ENCODE results near the gene FXR2. TPM values are rescaled to one million over a fixed set of nuclear protein-coding genes. Genes with fewer than 3 reads are reported as not detected.
"Not testable (repeated sequence)": the region's sequence is repeated elsewhere in the genome, so short reads cannot be mapped to it uniquely, and the experiment has no call there.

Gene FXR2
- polyA plus RNA-seq, 1 experiment, result 24.6 TPM

DNA sequence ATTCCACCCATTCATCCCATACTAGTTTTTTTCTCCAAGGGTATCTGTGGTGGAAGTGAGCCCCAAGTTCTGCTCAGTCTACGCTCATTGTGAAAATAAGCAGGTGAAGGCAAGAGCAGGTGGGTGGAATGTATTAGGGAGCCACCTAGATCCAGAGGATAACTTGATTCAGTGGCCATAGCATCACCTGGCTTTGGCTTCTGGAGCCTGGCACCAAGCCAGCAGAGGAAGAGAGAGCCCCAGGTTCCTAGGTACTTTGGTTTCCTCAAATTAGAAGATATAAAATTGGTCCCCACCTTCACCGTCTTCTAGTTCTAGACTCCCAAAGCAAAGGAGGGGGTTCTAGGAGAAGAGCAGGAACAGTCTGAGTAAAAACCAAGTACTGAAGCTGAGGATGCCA is 4.1 kb downstream of the FXR2 start:
- CTCF ChIA-PET, result interaction anchor here (4.1 to 5.2 kb wide), 2 partner anchors 21 to 77 kb away, joined by 20 to 26 read pairs; partner anchors contain the start of genes SOX15, TP53 and WRAP53
- no peaks in the 10 kb centered on the region; the same call in 1 of the 2 replicates for H3K9me3 ChIP-seq (ENCODE audit: control insufficient read depth, insufficient read depth, low read length)
- TF ChIP-seq, protein P1, sequence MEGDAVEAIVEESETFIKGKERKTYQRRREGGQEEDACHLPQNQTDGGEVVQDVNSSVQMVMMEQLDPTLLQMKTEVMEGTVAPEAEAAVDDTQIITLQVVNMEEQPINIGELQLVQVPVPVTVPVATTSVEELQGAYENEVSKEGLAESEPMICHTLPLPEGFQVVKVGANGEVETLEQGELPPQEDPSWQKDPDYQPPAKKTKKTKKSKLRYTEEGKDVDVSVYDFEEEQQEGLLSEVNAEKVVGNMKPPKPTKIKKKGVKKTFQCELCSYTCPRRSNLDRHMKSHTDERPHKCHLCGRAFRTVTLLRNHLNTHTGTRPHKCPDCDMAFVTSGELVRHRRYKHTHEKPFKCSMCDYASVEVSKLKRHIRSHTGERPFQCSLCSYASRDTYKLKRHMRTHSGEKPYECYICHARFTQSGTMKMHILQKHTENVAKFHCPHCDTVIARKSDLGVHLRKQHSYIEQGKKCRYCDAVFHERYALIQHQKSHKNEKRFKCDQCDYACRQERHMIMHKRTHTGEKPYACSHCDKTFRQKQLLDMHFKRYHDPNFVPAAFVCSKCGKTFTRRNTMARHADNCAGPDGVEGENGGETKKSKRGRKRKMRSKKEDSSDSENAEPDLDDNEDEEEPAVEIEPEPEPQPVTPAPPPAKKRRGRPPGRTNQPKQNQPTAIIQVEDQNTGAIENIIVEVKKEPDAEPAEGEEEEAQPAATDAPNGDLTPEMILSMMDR (IDR thresholded peaks at IDR 0.05; ENCODE audit: low read depth, low read length), result no peak
- no peaks in the 10 kb centered on the region for H3K27me3 ChIP-seq (ENCODE audit: control insufficient read depth, insufficient read depth, low read length)
- H3K27ac ChIP-seq (ENCODE audit: low read depth, low read length), result no peak overlapping the region
- POLR2A ChIA-PET, result interaction anchor here (1.4 kb wide), 1 partner anchor 21 kb away, joined by 3 read pairs; no protein-coding TSS in a partner anchor
- no peak for DNase-seq (ENCODE audit: low read depth, low spot score)
- H3K4me3 ChIP-seq (ENCODE audit: low read depth, low read length), result no peak overlapping the region

DNA sequence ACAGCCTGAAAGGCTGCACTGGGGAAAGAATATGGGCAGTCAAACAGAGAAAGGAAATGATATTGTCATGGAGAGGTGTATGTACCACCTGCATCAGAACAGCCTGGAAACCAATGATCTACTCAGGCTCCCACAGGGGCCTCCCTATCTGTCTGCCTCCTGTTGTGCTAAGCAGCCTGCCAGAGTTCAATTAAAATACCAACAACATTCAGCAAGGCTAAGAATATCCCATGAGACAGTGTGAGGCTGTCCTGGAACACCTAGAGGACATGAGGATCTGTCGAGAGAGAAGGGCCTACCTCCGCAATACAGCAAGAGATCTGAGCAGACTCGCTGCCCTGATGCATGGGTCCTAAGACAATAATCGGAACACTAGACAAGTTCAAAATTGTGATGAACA is 8.4 kb downstream of the FXR2 start:
- ChIA-PET CTCF (interaction anchor here (0.5 to 1.2 kb wide), 2 partner anchors 82 to 290 kb away, joined by 5 to 6 read pairs; partner anchors contain the start of gene WRAP53), POLR2A (no interaction called here)
- Histone ChIP-seq H3K4me3 (ENCODE audit: low read depth, low read length) (no peak overlapping the region), H3K27ac (ENCODE audit: low read depth, low read length) (no peak overlapping the region), H3K27me3 (ENCODE audit: control insufficient read depth, insufficient read depth, low read length) (no peaks in the 10 kb centered on the region), H3K9me3 (ENCODE audit: control insufficient read depth, insufficient read depth, low read length) (no peaks in the 10 kb centered on the region)
- TF ChIP-seq, protein P1 (IDR thresholded peaks at IDR 0.05; ENCODE audit: low read depth, low read length), result no peak
- no peak for DNase-seq (ENCODE audit: low read depth, low spot score)

GRCh38 chr17:7597561-7597960 is 17.1 kb downstream of the FXR2 start:
- H3K9me3 ChIP-seq (ENCODE audit: control insufficient read depth, insufficient read depth, low read length); H3K27ac ChIP-seq (ENCODE audit: low read depth, low read length); DNase-seq (ENCODE audit: low read depth, low spot score); H3K4me3 ChIP-seq (ENCODE audit: low read depth, low read length); H3K27me3 ChIP-seq (ENCODE audit: control insufficient read depth, insufficient read depth, low read length); CTCF ChIA-PET: not testable (repeated sequence)
- POLR2A ChIA-PET, result interaction anchor here (0.7 kb wide), 1 partner anchor 545 kb away, joined by 4 read pairs; no protein-coding TSS in a partner anchor

DNA sequence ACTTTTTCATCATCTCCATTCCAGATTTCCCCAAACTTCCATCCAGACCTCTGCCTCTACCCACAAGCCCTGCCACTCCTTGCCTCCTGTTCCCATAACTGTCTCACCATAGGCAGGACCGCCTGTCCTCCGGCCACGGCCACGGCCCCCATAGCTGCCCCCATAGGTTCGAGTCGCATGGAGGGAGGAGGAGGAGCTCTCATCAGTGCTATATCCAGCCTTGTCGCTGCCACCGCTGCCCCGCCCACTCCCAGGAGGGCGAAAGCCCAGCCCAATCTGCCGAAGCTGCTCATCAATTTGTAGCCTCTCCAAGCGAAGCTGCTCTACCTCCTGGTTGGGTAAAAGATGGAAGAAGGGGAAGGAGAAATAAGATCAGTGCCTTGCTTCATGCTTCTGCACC is 21.4 kb downstream of the FXR2 start:
- no peak overlapping the region for H3K4me3 ChIP-seq (ENCODE audit: low read depth, low read length)
- H3K27ac ChIP-seq (ENCODE audit: low read depth, low read length), result no peak overlapping the region
- ChIA-PET POLR2A (interaction anchor here (0.6 kb wide), 1 partner anchor 115 kb away, joined by 3 read pairs; no protein-coding TSS in a partner anchor), CTCF (no interaction called here)
- no peaks in the 10 kb centered on the region for H3K27me3 ChIP-seq (ENCODE audit: control insufficient read depth, insufficient read depth, low read length)
- H3K9me3 ChIP-seq (ENCODE audit: control insufficient read depth, insufficient read depth, low read length), result no peaks in the 10 kb centered on the region
- TF ChIP-seq, protein P1 (IDR thresholded peaks at IDR 0.05; ENCODE audit: low read depth, low read length), result no peak
- no peak for DNase-seq (ENCODE audit: low read depth, low spot score)

- TF ChIP-seq, protein P1 (IDR thresholded peaks at IDR 0.05; ENCODE audit: low read depth, low read length), result no peak
- ChIA-PET CTCF (no interaction called here), POLR2A (interaction anchor here (0.6 kb wide), 1 partner anchor 115 kb away, joined by 3 read pairs; no protein-coding TSS in a partner anchor)
- Histone ChIP-seq H3K27ac (ENCODE audit: low read depth, low read length) (no peak overlapping the region), H3K27me3 (ENCODE audit: control insufficient read depth, insufficient read depth, low read length) (no peaks in the 10 kb centered on the region), H3K9me3 (ENCODE audit: control insufficient read depth, insufficient read depth, low read length) (no peaks in the 10 kb centered on the region), H3K4me3 (ENCODE audit: low read depth, low read length) (no peak overlapping the region)
- no peak for DNase-seq (ENCODE audit: low read depth, low spot score)
Measured at GRCh38 chr17:7592422-7593021, 22.2 kb downstream of the FXR2 start.

All from AG04450 (cell line).